ENCODE measurements around the gene ARID5B. TPM values are rescaled to one million over a fixed set of nuclear protein-coding genes. Genes with fewer than 3 reads are reported as not detected.

The ARID5B gene
- total and polyA plus RNA-seq, 2 donors (not counting 3 experiments of a cell fraction or from before 2014, with no cell fraction given): 5.6 to 8.9 TPM

DNA sequence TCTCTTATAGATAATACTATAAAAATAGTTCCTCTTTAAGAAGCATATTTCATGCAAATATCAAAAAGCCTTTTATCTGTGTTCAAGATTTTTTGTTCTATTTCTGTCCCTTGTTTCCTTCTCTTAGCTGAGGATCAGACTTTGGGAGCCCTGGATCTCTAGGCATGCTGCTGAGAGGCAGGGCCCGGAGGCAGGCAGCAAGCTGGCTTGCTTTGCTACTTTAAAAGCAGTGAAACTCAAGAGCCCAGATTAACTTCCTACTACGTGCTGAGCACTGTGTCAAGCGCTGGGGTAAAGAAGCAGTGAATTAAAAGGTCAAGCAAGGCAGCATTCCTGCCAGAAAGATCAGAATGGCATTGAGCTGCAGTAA, 31.0 kb upstream of the ARID5B start:
- ChIA-PET CTCF (no interaction called here), POLR2A (no interaction called here)
- DNase-seq (ENCODE audit: low read depth, low spot score): no peak
- no peak for FAIRE-seq
- Histone ChIP-seq H3K9me3 (replicated peaks; ENCODE audit: control insufficient read depth, insufficient read depth, low read length) (no peaks in the 10 kb centered on the region), H3K4me1 (ENCODE audit: control insufficient read depth, extremely low read depth, insufficient read depth, low read length) (no peaks in the 10 kb centered on the region), H3K27me3 (ENCODE audit: control insufficient read depth in 2 of 2, insufficient read depth in 2 of 2, low read length in 2 of 2) (peaks cover 0 to 2% of the 10 kb centered on the region in 2 experiments), H2AFZ (ENCODE audit: low read depth, low read length) (no peak overlapping the region), H3K36me3 (ENCODE audit: control insufficient read depth in 2 of 2, extremely low read depth in 1 of 2, insufficient read depth in 2 of 2, low read length in 2 of 2) (no peaks in the 10 kb centered on the region), H4K20me1 (replicated peaks; ENCODE audit: control insufficient read depth, extremely low read depth, insufficient read depth, low read length) (no peaks in the 10 kb centered on the region), H3K9ac (replicated peaks; ENCODE audit: extremely low read depth, insufficient read depth, low read length) (no peak overlapping the region), H3K27ac (ENCODE audit: insufficient read depth, low read depth, low read length) (no peak overlapping the region), H3K79me2 (ENCODE audit: control insufficient read depth, insufficient read depth, low read length) (no peaks in the 10 kb centered on the region), H3K4me3 (replicated peaks in 1 of 3; ENCODE audit: insufficient read depth in 1 of 3, low read depth in 1 of 3, low read length in 3 of 3) (no peak overlapping the region), H3K4me2 (ENCODE audit: insufficient read depth, low read length) (no peak overlapping the region), H3K9me1 (replicated peaks; ENCODE audit: control insufficient read depth, extremely low read depth, insufficient read depth, low read length) (no peaks in the 10 kb centered on the region)
- no TSS peak for BruUV-seq (replicated peaks)
- TF ChIP-seq, protein P1, sequence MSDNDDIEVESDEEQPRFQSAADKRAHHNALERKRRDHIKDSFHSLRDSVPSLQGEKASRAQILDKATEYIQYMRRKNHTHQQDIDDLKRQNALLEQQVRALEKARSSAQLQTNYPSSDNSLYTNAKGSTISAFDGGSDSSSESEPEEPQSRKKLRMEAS (IDR thresholded peaks at IDR 0.05; ENCODE audit: insufficient read depth, insufficient read length): no peak
- TF ChIP-seq POLR2A (IDR thresholded peaks at IDR 0.05; ENCODE audit: low read depth, low read length): no peak
- intact Hi-C loops (cut with micrococcal nuclease): no loop called here
- dilution Hi-C loops (cut with MboI; ENCODE audit: extremely low pct_ligation_motif_present, low sequenced_read_pairs): no loop called here

DNA sequence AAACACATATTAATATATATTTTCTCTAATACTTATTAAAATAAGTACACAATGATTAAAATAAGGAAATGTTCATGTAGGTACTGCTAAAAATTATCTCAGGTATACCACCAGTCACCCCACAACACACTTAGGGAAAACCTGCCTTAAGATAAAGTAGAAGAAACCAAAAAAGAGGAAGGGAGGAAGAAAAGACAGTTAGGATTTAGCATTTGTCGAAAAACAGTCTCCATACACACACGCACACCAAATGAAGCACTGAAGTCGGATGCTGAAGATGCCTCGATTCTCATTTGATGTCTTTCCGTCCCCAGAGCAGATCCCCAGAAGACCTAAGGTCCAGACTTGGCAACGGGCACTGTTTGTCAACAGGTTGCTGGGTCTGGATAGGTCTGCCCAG, 30.0 kb upstream of the ARID5B start:
- dilution Hi-C loops (cut with MboI; ENCODE audit: extremely low pct_ligation_motif_present, low sequenced_read_pairs): no loop called here
- TF ChIP-seq EZH2 (IDR thresholded peaks at IDR 0.05; ENCODE audit: borderline replicate concordance, low read depth, low read length, severe bottlenecking) (no peak), MYC (IDR thresholded peaks at IDR 0.05; ENCODE audit: low read depth, low read length) (no peak), JUN (IDR thresholded peaks at IDR 0.05; ENCODE audit: borderline replicate concordance, insufficient read depth, insufficient read length, low read depth) (no peak), POLR2AphosphoS5 (IDR thresholded peaks at IDR 0.05; ENCODE audit: insufficient read depth, low read depth, low read length) (no peak), GATA2 (IDR thresholded peaks at IDR 0.05; ENCODE audit: insufficient read depth, insufficient read length, low read depth, low read length) (no peak), POLR2A (IDR thresholded peaks at IDR 0.05; ENCODE audit: low read depth, low read length) (no peak), FOS (IDR thresholded peaks at IDR 0.05; ENCODE audit: borderline replicate concordance, insufficient read depth, low read length) (no peak)
- TF ChIP-seq, protein P1 (IDR thresholded peaks at IDR 0.05; ENCODE audit: insufficient read depth, insufficient read length): no peak
- TF ChIP-seq, protein P2, sequence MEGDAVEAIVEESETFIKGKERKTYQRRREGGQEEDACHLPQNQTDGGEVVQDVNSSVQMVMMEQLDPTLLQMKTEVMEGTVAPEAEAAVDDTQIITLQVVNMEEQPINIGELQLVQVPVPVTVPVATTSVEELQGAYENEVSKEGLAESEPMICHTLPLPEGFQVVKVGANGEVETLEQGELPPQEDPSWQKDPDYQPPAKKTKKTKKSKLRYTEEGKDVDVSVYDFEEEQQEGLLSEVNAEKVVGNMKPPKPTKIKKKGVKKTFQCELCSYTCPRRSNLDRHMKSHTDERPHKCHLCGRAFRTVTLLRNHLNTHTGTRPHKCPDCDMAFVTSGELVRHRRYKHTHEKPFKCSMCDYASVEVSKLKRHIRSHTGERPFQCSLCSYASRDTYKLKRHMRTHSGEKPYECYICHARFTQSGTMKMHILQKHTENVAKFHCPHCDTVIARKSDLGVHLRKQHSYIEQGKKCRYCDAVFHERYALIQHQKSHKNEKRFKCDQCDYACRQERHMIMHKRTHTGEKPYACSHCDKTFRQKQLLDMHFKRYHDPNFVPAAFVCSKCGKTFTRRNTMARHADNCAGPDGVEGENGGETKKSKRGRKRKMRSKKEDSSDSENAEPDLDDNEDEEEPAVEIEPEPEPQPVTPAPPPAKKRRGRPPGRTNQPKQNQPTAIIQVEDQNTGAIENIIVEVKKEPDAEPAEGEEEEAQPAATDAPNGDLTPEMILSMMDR (IDR thresholded peaks at IDR 0.05; ENCODE audit: extremely low read depth in 1 of 2, insufficient read depth in 1 of 2, low read depth in 1 of 2, low read length in 2 of 2): no peak
- Histone ChIP-seq H3K9me3 (replicated peaks; ENCODE audit: control insufficient read depth, insufficient read depth, low read length) (no peaks in the 10 kb centered on the region), H3K4me1 (ENCODE audit: control insufficient read depth, extremely low read depth, insufficient read depth, low read length) (no peaks in the 10 kb centered on the region), H4K20me1 (replicated peaks; ENCODE audit: control insufficient read depth, extremely low read depth, insufficient read depth, low read length) (no peaks in the 10 kb centered on the region), H3K27ac (ENCODE audit: insufficient read depth, low read depth, low read length) (no peak overlapping the region), H3K9ac (replicated peaks; ENCODE audit: extremely low read depth, insufficient read depth, low read length) (no peak overlapping the region), H3K27me3 (ENCODE audit: control insufficient read depth in 2 of 2, insufficient read depth in 2 of 2, low read length in 2 of 2) (peaks cover 0 to 5% of the 10 kb centered on the region in 2 experiments), H3K9me1 (replicated peaks; ENCODE audit: control insufficient read depth, extremely low read depth, insufficient read depth, low read length) (no peaks in the 10 kb centered on the region), H3K36me3 (ENCODE audit: control insufficient read depth in 2 of 2, extremely low read depth in 1 of 2, insufficient read depth in 2 of 2, low read length in 2 of 2) (no peaks in the 10 kb centered on the region), H3K79me2 (ENCODE audit: control insufficient read depth, insufficient read depth, low read length) (no peaks in the 10 kb centered on the region), H3K4me2 (ENCODE audit: insufficient read depth, low read length) (no peak overlapping the region), H3K4me3 (replicated peaks in 1 of 3; ENCODE audit: insufficient read depth in 1 of 3, low read depth in 1 of 3, low read length in 3 of 3) (no peak overlapping the region), H2AFZ (ENCODE audit: low read depth, low read length) (no peak overlapping the region)
- CTCF ChIA-PET: no interaction called here
- no TSS peak for BruUV-seq (replicated peaks)
- intact Hi-C loops (cut with micrococcal nuclease): no loop called here
- no peak for DNase-seq (ENCODE audit: low read depth, low spot score)
- FAIRE-seq: no peak
- POLR2A ChIA-PET: no interaction called here

Data from endothelial cell of umbilical vein (primary cell).